Measurements from ENCODE around the gene FARP2.

DNA sequence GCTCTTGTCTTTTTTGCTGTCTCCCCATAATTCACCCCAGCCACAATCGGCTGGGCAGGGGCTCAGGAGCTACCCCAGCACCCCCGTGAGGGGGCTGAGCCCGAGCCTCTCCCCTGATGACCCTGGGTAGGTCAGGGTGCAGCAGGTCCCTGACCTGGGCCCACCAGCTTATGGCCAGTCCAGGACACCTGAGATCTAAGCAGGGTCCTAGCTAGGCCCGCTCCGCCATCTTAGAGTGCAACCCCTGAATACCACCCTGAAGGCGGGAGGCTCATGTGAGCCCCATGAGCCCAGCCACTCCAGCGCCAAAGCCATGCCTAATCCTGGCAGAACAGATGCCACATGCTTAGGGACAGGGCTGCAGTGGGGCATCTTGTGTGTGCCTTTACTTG lies 136.1 kb downstream of the FARP2 start:
- TF ChIP-seq, protein P1, sequence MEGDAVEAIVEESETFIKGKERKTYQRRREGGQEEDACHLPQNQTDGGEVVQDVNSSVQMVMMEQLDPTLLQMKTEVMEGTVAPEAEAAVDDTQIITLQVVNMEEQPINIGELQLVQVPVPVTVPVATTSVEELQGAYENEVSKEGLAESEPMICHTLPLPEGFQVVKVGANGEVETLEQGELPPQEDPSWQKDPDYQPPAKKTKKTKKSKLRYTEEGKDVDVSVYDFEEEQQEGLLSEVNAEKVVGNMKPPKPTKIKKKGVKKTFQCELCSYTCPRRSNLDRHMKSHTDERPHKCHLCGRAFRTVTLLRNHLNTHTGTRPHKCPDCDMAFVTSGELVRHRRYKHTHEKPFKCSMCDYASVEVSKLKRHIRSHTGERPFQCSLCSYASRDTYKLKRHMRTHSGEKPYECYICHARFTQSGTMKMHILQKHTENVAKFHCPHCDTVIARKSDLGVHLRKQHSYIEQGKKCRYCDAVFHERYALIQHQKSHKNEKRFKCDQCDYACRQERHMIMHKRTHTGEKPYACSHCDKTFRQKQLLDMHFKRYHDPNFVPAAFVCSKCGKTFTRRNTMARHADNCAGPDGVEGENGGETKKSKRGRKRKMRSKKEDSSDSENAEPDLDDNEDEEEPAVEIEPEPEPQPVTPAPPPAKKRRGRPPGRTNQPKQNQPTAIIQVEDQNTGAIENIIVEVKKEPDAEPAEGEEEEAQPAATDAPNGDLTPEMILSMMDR (IDR thresholded peaks at IDR 0.05) = no peak
- no peak for TF ChIP-seq ZFX (IDR thresholded peaks at IDR 0.05; ENCODE audit: borderline replicate concordance)
